HepG2 (cell line): ENCODE results near the gene ZNF154. TPM values are rescaled to one million over a fixed set of nuclear protein-coding genes. Genes with fewer than 3 reads are reported as not detected.

ENCODE experiments used
- CBX1 ChIP-seq: IDR thresholded peaks from one replicate; pipeline ENCODE4 v1.6.1; 2016; ENCODE audit warnings: antibody characterized with exemption, low read depth
- HDAC6 ChIP-seq: fragments of 200-600 bp; sonication (generic); IDR thresholded peaks from 2 replicates; pipeline ENCODE4 v1.7.0; 2017; ENCODE audit warnings: mild to moderate bottlenecking, antibody characterized with exemption, low read length, low read depth
- MTERF4 ChIP-seq: sonication (generic); formaldehyde crosslinking; IDR thresholded peaks from 2 replicates; pipeline ENCODE4 v1.8.0; 2023; ENCODE audit warnings: mild to moderate bottlenecking, missing genetic modification reagents
- PRDM10 ChIP-seq: sonication (generic); formaldehyde crosslinking; IDR thresholded peaks from 2 replicates; pipeline ENCODE4 v1.4.0; 2020; ENCODE audit warnings: low read depth, missing genetic modification reagents
- SNAPC4 ChIP-seq: sonication (generic); formaldehyde crosslinking; IDR thresholded peaks from 2 replicates; pipeline ENCODE4 v1.4.0; 2020; ENCODE audit warnings: mild to moderate bottlenecking, missing genetic modification reagents
- ZBTB25 ChIP-seq: IDR thresholded peaks from 2 replicates; pipeline ENCODE4 v1.6.1; 2018; ENCODE audit warnings: missing genetic modification reagents
- ZFP91 ChIP-seq: sonication (generic); formaldehyde crosslinking; IDR thresholded peaks from 2 replicates; pipeline ENCODE4 v1.9.0; 2022; ENCODE audit warnings: missing genetic modification reagents, mild to moderate bottlenecking, borderline replicate concordance
- ZFY ChIP-seq: sonication (generic); formaldehyde crosslinking; IDR thresholded peaks from 2 replicates; pipeline ENCODE4 v1.4.0; 2020; ENCODE audit warnings: missing genetic modification reagents
- ZNF234 ChIP-seq: sonication (generic); formaldehyde crosslinking; conservative IDR thresholded peaks from 2 replicates; pipeline ENCODE4 v1.5.1; 2020; ENCODE audit warnings: mild to moderate bottlenecking, missing genetic modification reagents
- ZNF556 ChIP-seq: sonication (generic); formaldehyde crosslinking; IDR thresholded peaks from 2 replicates; pipeline ENCODE4 v1.4.0; 2020; ENCODE audit warnings: mild to moderate bottlenecking, missing genetic modification reagents, borderline replicate concordance
- ZNF704 ChIP-seq: sonication (generic); formaldehyde crosslinking; IDR thresholded peaks from 2 replicates; pipeline ENCODE4 v1.8.1; 2023; ENCODE audit warnings: mild to moderate bottlenecking, inconsistent platforms, moderate library complexity, missing genetic modification reagents, borderline replicate concordance
- polyA plus RNA-seq, 8 experiments: library from polyadenylated mRNA; depleted of rRNA in 3 of 8; stranded (reverse) in 7 of 8; unstranded in 1 of 8; fragments of >200 nt; fragmentation: Illumina TruSeq in 4 of 8; extraction: Trizol in 4 of 8; gene quantifications; 2 replicates each; pipeline versions ENCODE4 v1.2.1 to v1.2.3, GENCODE V29; 2011 to 2016; ENCODE audit warnings: low read depth in 4 of 8, missing spikeins in 1 of 8, mixed read lengths in 1 of 8; ENCODE audit not compliant: insufficient read depth in 1 of 8
- total RNA-seq, 5 experiments: library from RNA; depleted of rRNA; stranded (reverse); fragments of >200 nt; fragmentation: Illumina TruSeq; extraction: Trizol; gene quantifications; 2 replicates each; pipeline ENCODE4 v1.2.3, GENCODE V29; 2016; ENCODE audit warnings: low read depth in 1 of 5

ZNF154 gene
- total and polyA plus RNA-seq, 2 of the 13 experiments (the other 11 are each of a cell fraction or from before 2014, with no cell fraction given): not detected

- no peak for TF ChIP-seq ZNF704 (CRISPR knock-in tag)
- TF ChIP-seq PRDM10: peak; percentile 45; the same call in 1 of the 2 replicates
- TF ChIP-seq HDAC6: no peak
- no peak for TF ChIP-seq ZBTB25 (CRISPR knock-in tag)
- no peak; the same call in 1 of the 2 replicates for TF ChIP-seq MTERF4
- peak; percentile 70; the same call in 1 of the 2 replicates for TF ChIP-seq ZFP91 (CRISPR knock-in tag)
- TF ChIP-seq CBX1: no peak
- no peak; the same call in 1 of the 2 replicates for TF ChIP-seq SNAPC4
- no peak for TF ChIP-seq ZNF234 (CRISPR knock-in tag)
- TF ChIP-seq ZFY: peak; percentile 75
- no peak for TF ChIP-seq ZNF556
Measured at GRCh38 chr19:57746580-57747471, 37.8 kb upstream of the ZNF154 start, which contains the start of gene ZNF776 (continued).
